ENCODE measurements around the gene PHF23.

DNA sequence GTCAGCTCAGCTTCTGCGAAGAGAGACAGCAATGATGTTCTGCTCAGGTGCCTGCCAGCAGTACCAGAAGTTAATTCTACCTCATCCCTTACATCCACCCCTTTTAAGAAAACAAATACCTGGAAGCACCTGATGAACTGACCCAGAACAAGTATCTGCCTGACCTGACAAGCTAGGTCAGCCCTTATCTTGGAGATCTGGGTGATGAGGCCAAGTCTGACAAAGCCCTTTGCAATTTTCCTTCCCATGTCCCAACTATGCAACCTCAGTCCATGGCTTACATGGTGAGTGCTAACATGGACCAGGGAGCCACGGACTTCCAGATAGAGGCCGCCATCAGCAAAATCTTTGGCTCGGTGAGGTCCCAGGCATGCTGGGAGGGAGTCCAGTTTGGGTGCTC is 15.9 kb downstream of the PHF23 start:
- TF ChIP-seq, protein P1, sequence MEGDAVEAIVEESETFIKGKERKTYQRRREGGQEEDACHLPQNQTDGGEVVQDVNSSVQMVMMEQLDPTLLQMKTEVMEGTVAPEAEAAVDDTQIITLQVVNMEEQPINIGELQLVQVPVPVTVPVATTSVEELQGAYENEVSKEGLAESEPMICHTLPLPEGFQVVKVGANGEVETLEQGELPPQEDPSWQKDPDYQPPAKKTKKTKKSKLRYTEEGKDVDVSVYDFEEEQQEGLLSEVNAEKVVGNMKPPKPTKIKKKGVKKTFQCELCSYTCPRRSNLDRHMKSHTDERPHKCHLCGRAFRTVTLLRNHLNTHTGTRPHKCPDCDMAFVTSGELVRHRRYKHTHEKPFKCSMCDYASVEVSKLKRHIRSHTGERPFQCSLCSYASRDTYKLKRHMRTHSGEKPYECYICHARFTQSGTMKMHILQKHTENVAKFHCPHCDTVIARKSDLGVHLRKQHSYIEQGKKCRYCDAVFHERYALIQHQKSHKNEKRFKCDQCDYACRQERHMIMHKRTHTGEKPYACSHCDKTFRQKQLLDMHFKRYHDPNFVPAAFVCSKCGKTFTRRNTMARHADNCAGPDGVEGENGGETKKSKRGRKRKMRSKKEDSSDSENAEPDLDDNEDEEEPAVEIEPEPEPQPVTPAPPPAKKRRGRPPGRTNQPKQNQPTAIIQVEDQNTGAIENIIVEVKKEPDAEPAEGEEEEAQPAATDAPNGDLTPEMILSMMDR (IDR thresholded peaks at IDR 0.05) = no peak
- TF ChIP-seq POLR2A (IDR thresholded peaks at IDR 0.05) = no peak
